GM19372 (cell line): ENCODE measurements around the gene ZW10.
"Not testable (repeated sequence)": the region's sequence is repeated elsewhere in the genome, so short reads cannot be mapped to it uniquely, and the experiment has no call there.

Source experiments
- ATAC-seq: cut with Tn5 transposase; IDR thresholded peaks from one replicate; pipeline ENCODE4 v1.9.1; 2021; ENCODE audit warnings: mild to moderate bottlenecking, low read depth, moderate library complexity; ENCODE audit not compliant: unreplicated experiment

Gene ZW10

GRCh38 chr11:113763040-113763439, 10.5 kb downstream of the ZW10 start:
- not testable (repeated sequence) for ATAC-seq

- ATAC-seq: no peak
These were observed 13.3 kb downstream of the ZW10 start for GRCh38 chr11:113760241-113760640.

GRCh38 chr11:113752932-113753331, 20.6 kb downstream of the ZW10 start:
- ATAC-seq: no peak

DNA sequence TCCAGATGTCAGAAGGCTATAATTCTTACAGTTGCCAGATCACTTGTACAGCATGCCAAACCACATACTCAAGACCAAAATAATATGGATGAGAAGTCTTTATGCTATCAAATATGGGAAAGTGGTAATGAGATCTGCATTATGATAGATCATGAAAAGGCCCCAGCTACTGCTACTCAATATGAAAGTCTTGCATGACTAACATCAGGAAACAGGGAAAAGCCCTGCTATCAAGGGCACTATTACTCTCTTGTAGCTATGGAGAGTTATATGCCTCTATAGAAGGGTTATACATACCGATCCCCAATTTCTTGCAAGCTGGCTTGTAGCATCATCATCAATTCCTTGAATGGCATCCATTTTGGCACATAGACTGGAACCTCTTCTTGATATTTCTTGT, 37.2 kb downstream of the ZW10 start:
- no peak for ATAC-seq

GRCh38 chr11:113732092-113732491, 41.4 kb downstream of the ZW10 start:
- no peak for ATAC-seq

- no peak for ATAC-seq
These were observed 42.4 kb downstream of the ZW10 start for GRCh38 chr11:113730887-113731726.

- no peak for ATAC-seq
These were observed 44.0 kb downstream of the ZW10 start for GRCh38 chr11:113729456-113729855.

- ATAC-seq: no peak
These were observed 44.7 kb downstream of the ZW10 start for GRCh38 chr11:113728814-113729213.

DNA sequence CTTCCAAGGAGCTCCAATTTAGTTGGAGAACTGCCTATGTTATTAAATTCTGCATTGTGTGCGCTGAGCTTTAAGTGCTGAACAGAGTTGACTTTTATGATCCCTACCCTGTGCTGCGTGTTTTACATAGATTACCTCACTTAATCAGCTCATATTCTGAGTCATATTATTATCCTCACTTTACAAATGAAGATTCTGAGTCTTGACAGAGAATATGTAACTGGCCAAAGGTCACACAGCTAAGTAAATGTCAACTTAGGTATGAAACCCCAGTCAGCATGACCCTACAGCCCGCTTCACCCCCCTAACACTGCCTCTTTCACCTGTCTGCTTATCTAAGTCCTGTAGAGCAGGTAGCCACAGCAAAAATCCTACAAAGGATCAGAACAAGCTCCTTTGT, 47.6 kb downstream of the ZW10 start:
- no peak for ATAC-seq

- no peak for ATAC-seq
These were observed 48.1 kb downstream of the ZW10 start for GRCh38 chr11:113725407-113725806.

DNA sequence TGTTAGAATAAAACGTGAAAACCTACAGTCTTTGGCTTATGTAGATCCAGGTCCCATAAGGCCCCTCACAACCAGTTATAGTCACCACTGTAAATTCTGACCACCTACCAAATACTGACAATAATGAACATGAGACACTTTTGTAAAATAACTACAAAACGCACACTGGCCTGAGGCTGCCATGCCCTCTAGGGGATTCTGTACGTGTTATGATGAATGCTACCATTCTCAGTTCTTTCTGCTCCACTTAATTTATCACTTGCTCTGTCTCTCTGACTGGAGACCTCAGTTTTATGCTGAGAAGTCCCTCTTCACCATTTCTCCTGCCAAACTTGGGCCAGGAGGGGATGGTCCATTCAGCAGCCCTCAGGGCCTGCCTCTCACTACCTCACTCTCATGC, 48.7 kb downstream of the ZW10 start:
- ATAC-seq: no peak

DNA sequence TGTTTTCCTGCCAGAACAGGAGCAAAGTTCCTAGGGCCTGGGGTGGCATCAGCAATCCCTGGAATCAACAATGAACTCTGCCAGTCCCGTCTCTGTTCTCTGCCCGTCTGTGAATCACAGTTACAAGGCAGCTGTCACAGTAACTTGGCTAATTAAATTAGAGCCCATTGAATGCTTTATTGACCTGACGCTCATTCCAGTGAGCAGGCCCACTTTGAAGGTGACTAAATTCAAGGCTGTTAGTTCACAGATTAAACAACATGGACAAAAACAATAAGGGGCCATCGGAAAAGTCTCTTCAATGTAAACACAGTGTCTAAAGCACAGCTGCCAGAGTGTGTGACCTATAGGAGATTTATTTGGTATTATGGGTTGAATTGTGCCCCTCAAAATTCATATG, 49.7 kb downstream of the ZW10 start:
- no peak for ATAC-seq

GRCh38 chr11:113722934-113723333, 50.6 kb downstream of the ZW10 start:
- ATAC-seq: no peak

- no peak for ATAC-seq
These were observed 51.3 kb downstream of the ZW10 start for GRCh38 chr11:113722221-113722620.

DNA sequence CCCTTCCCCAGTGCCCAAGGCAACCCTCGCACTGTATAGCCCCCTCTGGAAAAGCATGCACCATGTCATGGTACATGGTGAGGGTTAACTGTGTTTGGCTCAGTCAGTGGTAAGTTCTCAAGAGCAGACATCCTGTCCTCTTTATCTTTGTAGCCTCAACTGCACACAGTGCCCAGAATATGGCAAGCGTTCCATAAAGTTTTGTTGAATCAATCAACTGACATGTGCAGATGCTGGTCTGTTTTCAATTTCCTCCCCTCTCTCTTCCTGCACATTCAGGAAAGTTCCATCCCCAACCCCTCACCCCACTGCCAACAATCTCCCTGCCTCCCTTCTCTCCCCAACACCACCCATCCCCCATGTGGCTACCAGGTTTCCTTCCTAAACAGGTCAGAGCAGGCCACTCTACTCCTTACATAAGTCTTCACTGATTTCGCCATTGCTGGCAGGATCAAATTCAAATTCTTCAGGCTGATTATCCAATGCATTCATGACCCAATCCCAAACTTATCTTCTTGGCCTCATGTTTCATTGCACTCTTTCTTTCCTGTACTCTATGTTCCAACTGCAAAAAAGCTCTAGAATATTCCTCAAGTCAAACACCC, 51.9 kb downstream of the ZW10 start:
- no peak for ATAC-seq

DNA sequence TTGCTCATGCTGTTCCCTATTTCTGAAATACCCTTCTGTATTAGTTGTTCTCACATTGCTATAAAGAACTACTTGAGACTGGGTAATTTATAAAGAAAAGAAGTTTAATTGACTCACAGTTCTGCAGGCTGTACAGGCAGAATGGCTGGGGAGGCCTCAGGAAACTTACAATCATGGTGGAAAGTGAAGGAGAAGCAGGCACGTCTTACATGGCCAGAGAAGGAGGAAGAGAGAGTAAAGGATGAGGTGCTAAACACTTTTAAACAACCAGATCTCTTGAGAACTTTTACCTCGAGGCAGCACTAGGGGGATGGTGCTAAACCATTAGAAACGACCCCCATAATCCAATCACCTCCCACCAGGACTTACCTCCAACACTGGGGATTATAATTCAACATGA, 53.0 kb downstream of the ZW10 start:
- not testable (repeated sequence) for ATAC-seq

DNA sequence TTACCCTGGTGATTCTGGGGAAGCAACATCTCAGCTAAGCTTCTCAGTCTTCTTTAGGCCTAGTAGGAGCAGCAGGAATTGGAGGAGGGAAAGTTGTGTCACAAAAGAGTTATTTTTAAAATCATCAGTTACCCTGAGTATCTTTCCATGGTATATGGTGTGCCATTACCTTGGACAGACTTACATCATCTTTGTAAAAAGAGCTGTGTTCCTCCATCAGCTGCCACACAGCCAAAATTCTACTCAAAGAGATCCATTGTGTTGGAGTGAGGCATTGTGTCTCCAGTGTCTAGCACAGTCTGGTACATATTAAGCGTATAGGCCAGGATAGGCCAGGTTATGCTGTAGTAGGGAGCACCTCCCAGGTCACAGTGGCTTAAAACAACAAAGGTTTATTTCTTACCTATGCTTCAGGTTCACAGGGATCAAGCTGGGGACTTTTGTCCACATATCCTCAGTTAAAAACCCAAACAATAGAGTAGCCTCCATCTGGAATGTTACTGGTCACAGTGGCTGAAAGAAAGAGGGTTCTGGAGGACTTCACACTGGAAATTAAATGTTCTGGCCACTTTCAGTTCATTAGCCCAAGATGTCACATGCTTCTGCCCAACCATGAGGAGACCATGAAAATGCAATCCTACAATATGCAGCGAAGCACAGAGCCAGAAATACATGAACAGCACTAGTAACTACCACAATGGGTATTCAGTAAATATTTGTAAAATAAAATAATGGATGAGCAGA, 57.4 kb downstream of the ZW10 start:
- ATAC-seq: no peak

DNA sequence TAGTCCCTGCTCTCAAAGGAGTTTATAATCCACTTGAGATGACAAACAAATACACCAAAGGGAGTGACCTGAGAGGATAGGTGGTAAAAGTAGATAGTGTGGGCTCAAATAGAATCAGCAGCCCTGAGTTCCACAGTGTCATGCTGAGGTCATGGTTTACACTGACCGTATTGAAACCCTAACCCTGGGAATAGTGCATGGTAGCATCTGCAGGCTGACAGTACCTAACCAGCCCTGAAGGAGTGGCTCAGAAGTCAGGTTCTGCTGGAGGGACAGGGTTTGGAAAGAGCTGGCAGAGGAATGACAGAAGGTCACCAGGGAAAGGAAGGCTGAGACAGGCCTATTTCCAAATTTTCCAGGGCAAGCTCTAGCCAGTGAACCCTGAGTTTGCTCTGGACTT, 58.2 kb downstream of the ZW10 start:
- ATAC-seq: no peak

DNA sequence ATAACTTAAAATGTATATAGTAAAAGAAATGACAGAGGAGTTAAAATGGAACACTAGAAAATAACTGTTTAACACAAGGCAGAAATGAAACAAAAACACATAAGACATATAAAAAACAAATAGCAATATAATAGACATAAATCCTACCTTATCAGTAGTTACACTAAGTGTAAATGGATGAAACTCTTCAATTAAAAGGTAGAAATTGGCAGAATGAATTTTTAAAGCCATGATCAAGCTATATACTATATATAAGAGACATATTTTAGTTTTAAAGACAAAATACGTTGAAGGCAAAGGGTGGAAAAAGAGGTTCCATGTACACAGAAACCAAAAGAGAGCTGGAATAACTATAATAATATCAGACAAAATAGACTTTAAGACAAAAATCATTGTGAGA, 62.5 kb downstream of the ZW10 start:
- no peak for ATAC-seq

GRCh38 chr11:113705871-113706655, 67.4 kb downstream of the ZW10 start, which contains the start of gene TMPRSS5:
Gene TMPRSS5, minus strand, starts transcription at chr11:113706308. Its CDS starts 84 bp downstream, at chr11:113706224.
- ATAC-seq: no peak

DNA sequence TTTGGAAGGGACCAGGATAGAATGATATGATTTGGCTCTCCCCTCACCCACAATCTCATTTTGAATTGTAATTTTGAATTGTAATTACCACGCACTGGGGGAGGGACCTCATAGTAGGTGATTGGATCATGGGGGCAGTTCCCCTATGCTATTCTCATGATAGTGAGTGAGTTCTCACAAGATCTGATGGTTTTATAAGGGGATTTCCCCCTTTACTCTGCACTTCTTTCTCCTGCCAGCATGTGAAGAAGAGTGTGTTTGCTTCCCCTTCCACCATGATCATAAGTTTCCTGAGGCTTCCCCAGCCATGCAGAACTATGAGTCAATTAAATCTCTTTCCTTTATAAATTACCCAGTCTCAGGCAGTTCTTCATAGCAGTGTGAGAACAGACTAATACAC, 69.9 kb downstream of the ZW10 start:
- not testable (repeated sequence) for ATAC-seq
